H9 (cell line): Measurements from ENCODE around the gene ARHGAP45. TPM values are rescaled to one million over a fixed set of nuclear protein-coding genes. Genes with fewer than 3 reads are reported as not detected.
A peak's percentile ranks its signal among the peaks of the same experiment; 100 is the strongest.

Experiments used
- DNase-seq: peaks from one replicate; pipeline ENCODE4 v3.0.0-alpha.2; 2017
- H2AFZ ChIP-seq: one replicate; pipeline ENCODE4 v1.6.1; 2013; ENCODE audit warnings: mild to moderate bottlenecking, low read length, control low read depth, moderate library complexity
- H2AK5ac ChIP-seq: 2 replicates; pipeline ENCODE4 v1.6.1; 2013; ENCODE audit warnings: low read length, control low read depth, mixed read lengths; ENCODE audit not compliant: insufficient read length
- H2BK120ac ChIP-seq: one replicate; pipeline ENCODE4 v1.6.1; 2013; ENCODE audit warnings: low read depth, mild to moderate bottlenecking, low read length, control low read depth, inconsistent platforms; ENCODE audit not compliant: poor library complexity, severe bottlenecking
- H2BK12ac ChIP-seq: 2 replicates; pipeline ENCODE4 v1.6.1; 2013; ENCODE audit warnings: low read length, control low read depth, mixed read lengths, low read depth; ENCODE audit not compliant: insufficient read length
- H2BK15ac ChIP-seq: 2 replicates; pipeline ENCODE4 v1.6.1; 2013; ENCODE audit warnings: low read depth, low read length, control low read depth
- H2BK20ac ChIP-seq: one replicate; pipeline ENCODE4 v1.6.1; 2013; ENCODE audit warnings: low read depth, mild to moderate bottlenecking, low read length, control low read depth, inconsistent platforms; ENCODE audit not compliant: poor library complexity, severe bottlenecking
- H2BK5ac ChIP-seq: 2 replicates; pipeline ENCODE4 v1.6.1; 2013; ENCODE audit warnings: low read length, control low read depth, mixed read lengths; ENCODE audit not compliant: insufficient read length
- H3K14ac ChIP-seq: 2 replicates; pipeline ENCODE4 v1.6.1; 2013; ENCODE audit warnings: low read length, control low read depth; ENCODE audit not compliant: insufficient read depth
- H3K18ac ChIP-seq: 2 replicates; pipeline ENCODE4 v1.6.1; 2013; ENCODE audit warnings: low read depth, mild to moderate bottlenecking, mixed read lengths, low read length, control low read depth; ENCODE audit not compliant: insufficient read length
- H3K23ac ChIP-seq: 2 replicates; pipeline ENCODE4 v1.6.1; 2013; ENCODE audit warnings: low read length, control low read depth, mixed read lengths, low read depth; ENCODE audit not compliant: insufficient read length
- H3K23me2 ChIP-seq: 2 replicates; pipeline ENCODE4 v1.6.1; 2013; ENCODE audit warnings: low read depth, mild to moderate bottlenecking, mixed read lengths, low read length, control low read depth; ENCODE audit not compliant: insufficient read length, poor library complexity, severe bottlenecking
- H3K27ac ChIP-seq: 2 replicates; pipeline ENCODE4 v1.5.1; 2013; ENCODE audit warnings: low read length, control low read depth, mixed read lengths, low read depth; ENCODE audit not compliant: insufficient read length
- H3K27me3 ChIP-seq: 2 replicates; pipeline ENCODE4 v1.6.1; 2013; ENCODE audit warnings: low read length, control low read depth, inconsistent platforms; ENCODE audit not compliant: insufficient read depth
- H3K4ac ChIP-seq: 2 replicates; pipeline ENCODE4 v1.6.1; 2013; ENCODE audit warnings: low read depth, mild to moderate bottlenecking, control low read depth, inconsistent platforms, low read length, moderate library complexity
- H3K4me1 ChIP-seq: 2 replicates; pipeline ENCODE4 v1.6.1; 2013; ENCODE audit warnings: low read length, control low read depth, inconsistent platforms; ENCODE audit not compliant: insufficient read depth
- H3K4me2 ChIP-seq: 2 replicates; pipeline ENCODE4 v1.6.1; 2013; ENCODE audit warnings: low read length, control low read depth, mixed read lengths; ENCODE audit not compliant: insufficient read length, insufficient read depth
- H3K56ac ChIP-seq: 2 replicates; pipeline ENCODE4 v1.6.1; 2013; ENCODE audit warnings: low read depth, mild to moderate bottlenecking, mixed read lengths, low read length, control low read depth; ENCODE audit not compliant: insufficient read length
- H3K79me1 ChIP-seq: 2 replicates; pipeline ENCODE4 v1.6.1; 2013; ENCODE audit warnings: low read depth, mild to moderate bottlenecking, moderate library complexity, low read length, control low read depth, inconsistent platforms; ENCODE audit not compliant: insufficient read depth, poor library complexity, severe bottlenecking
- H3K79me2 ChIP-seq: 2 replicates; pipeline ENCODE4 v1.6.1; 2013; ENCODE audit warnings: low read length, control low read depth, inconsistent platforms; ENCODE audit not compliant: insufficient read depth
- H3K9ac ChIP-seq: 2 replicates; pipeline ENCODE4 v1.6.1; 2013; ENCODE audit warnings: low read length, control low read depth, mixed read lengths; ENCODE audit not compliant: insufficient read length; ENCODE audit errors: extremely low read depth
- H3K9me3 ChIP-seq: one replicate; pipeline ENCODE4 v1.6.1; 2013; ENCODE audit warnings: low read depth, low read length, inconsistent platforms; ENCODE audit not compliant: control insufficient read depth
- H3T11ph ChIP-seq: one replicate; pipeline ENCODE4 v1.6.1; 2013; ENCODE audit warnings: mild to moderate bottlenecking, low read length, control low read depth, inconsistent platforms
- H4K20me1 ChIP-seq: one replicate; pipeline ENCODE4 v1.6.1; 2013; ENCODE audit not compliant: control insufficient read depth, insufficient read length, insufficient read depth
- H4K5ac ChIP-seq: 2 replicates; pipeline ENCODE4 v1.6.1; 2013; ENCODE audit warnings: low read depth, mild to moderate bottlenecking, mixed read lengths, low read length, control low read depth; ENCODE audit not compliant: insufficient read length
- H4K8ac ChIP-seq: replicated peaks from 2 replicates; pipeline ENCODE4 v1.6.1; 2013; ENCODE audit warnings: low read length, control low read depth, mixed read lengths, low read depth; ENCODE audit not compliant: insufficient read length
- H4K91ac ChIP-seq: 2 replicates; pipeline ENCODE4 v1.6.1; 2013; ENCODE audit warnings: low read depth, mild to moderate bottlenecking, moderate library complexity, mixed read lengths, low read length, control low read depth; ENCODE audit not compliant: insufficient read length
- H3K27ac Mint-ChIP-seq, 3 experiments: 2 replicates in 2 of 3; 3 replicates in 1 of 3; pipeline ENCODE4 v1.8.0; 2020 to 2021; ENCODE audit warnings: mixed read lengths in 3 of 3, mild to moderate bottlenecking in 1 of 3, moderate library complexity in 1 of 3
- H3K27me3 Mint-ChIP-seq: 2 replicates; pipeline ENCODE4 v1.8.0; 2021; ENCODE audit warnings: low read depth, mild to moderate bottlenecking, moderate library complexity, mixed read lengths
- H3K36me3 Mint-ChIP-seq, 3 experiments: 2 replicates in 2 of 3; 3 replicates in 1 of 3; pipeline ENCODE4 v1.8.0; 2020 to 2021; ENCODE audit warnings: low read depth in 3 of 3, mixed read lengths in 3 of 3; ENCODE audit not compliant: insufficient read depth in 1 of 3
- H3K4me1 Mint-ChIP-seq, 2 experiments: 2 replicates each; pipeline ENCODE4 v1.8.0; 2020; ENCODE audit warnings: mixed read lengths in 2 of 2
- H3K4me3 Mint-ChIP-seq, 2 experiments: 2 replicates in 1 of 2; 3 replicates in 1 of 2; pipeline ENCODE4 v1.8.0; 2020 to 2021; ENCODE audit warnings: mild to moderate bottlenecking in 2 of 2, mixed read lengths in 2 of 2, moderate library complexity in 1 of 2
- H3K9me3 Mint-ChIP-seq, 2 experiments: 2 replicates in 1 of 2; 3 replicates in 1 of 2; pipeline ENCODE4 v1.8.0; 2020; ENCODE audit warnings: mild to moderate bottlenecking in 2 of 2, mixed read lengths in 2 of 2, moderate library complexity in 1 of 2
- WGBS: extraction: QIAGEN DNeasy Blood & Tissue Kit; methylation state at CpG from one replicate; pipeline ENCODE4 v1.1.7; 2013; ENCODE audit warnings: missing lambda C conversion rate, low lambda C conversion rate, mixed read lengths; ENCODE audit not compliant: insufficient read length; ENCODE audit errors: extremely low coverage; 5-methylcytosine and 5-hydroxymethylcytosine counted together
- total RNA-seq: library from RNA; stranded (reverse); gene quantifications from 2 replicates; pipeline ENCODE4 v1.2.1, GENCODE V29; 2021
- TF ChIP-seq, protein P1 (sequence below): fragments of 200-600 bp; sonication (generic); conservative IDR thresholded peaks from 3 replicates; pipeline ENCODE4 v1.8.0; 2021; ENCODE audit warnings: antibody characterized with exemption, mild to moderate bottlenecking

Gene ARHGAP45
- total RNA-seq, 1 experiment from 2014 or later, result 39.8 TPM

DNA sequence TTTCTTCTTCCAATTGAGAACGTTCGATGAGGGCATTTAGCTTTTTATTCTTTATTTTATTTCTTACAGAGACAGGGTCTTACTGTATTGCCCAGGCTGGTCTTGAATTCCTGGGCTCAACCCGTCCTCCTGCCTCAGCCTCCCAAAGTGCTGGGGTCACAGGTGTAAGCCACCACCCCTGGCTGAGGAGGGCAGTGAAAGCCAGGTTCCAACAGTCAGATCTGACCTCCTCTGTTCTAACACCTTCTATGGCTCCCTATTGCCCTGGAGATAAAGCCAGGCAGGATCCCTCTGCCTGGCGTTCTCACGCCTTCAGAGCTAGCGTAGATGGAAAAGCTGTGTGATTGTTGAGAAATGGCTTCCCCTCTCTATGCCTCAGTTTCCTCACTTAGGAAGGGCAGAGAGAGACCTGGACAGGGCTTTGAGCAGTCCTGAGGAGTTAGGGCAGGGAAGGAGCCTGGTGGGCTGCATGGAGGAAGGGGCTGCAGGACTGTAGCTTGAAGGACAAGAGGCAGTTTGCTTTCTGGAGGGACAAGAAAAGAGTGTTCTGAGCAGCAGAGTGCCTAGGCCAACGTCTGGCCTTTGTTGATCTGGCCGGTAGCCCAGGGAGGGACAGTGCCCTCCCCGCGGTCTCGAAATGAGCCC, 5.5 kb downstream of the ARHGAP45 start:
- no peak overlapping the region for H2BK12ac ChIP-seq
- no peak overlapping the region for H3K9ac ChIP-seq
- H2BK15ac ChIP-seq, result no peak overlapping the region
- H3K4me1 ChIP-seq, result no peaks in the 10 kb centered on the region
- no peaks in the 10 kb centered on the region for H3K9me3 Mint-ChIP-seq
- WGBS, result no CpG with 5 or more reads among the region's 11 CpGs
- H3K9me3 ChIP-seq, result no peaks in the 10 kb centered on the region
- H3K27ac ChIP-seq, result no peak overlapping the region
- H3K4me2 ChIP-seq, result no peak overlapping the region
- no peaks in the 10 kb centered on the region for H3K79me2 ChIP-seq
- peaks cover 4 to 9% of the 10 kb centered on the region in 2 experiments; a peak in 3 of 4 replicates for H3K4me1 Mint-ChIP-seq
- H3K27me3 Mint-ChIP-seq, result peaks cover 39% of the 10 kb centered on the region
- no peak overlapping the region for H2BK20ac ChIP-seq
- no peak for DNase-seq
- no peak overlapping the region for H2BK5ac ChIP-seq
- TF ChIP-seq, protein P1, sequence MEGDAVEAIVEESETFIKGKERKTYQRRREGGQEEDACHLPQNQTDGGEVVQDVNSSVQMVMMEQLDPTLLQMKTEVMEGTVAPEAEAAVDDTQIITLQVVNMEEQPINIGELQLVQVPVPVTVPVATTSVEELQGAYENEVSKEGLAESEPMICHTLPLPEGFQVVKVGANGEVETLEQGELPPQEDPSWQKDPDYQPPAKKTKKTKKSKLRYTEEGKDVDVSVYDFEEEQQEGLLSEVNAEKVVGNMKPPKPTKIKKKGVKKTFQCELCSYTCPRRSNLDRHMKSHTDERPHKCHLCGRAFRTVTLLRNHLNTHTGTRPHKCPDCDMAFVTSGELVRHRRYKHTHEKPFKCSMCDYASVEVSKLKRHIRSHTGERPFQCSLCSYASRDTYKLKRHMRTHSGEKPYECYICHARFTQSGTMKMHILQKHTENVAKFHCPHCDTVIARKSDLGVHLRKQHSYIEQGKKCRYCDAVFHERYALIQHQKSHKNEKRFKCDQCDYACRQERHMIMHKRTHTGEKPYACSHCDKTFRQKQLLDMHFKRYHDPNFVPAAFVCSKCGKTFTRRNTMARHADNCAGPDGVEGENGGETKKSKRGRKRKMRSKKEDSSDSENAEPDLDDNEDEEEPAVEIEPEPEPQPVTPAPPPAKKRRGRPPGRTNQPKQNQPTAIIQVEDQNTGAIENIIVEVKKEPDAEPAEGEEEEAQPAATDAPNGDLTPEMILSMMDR, result no peak
- H3K14ac ChIP-seq, result no peak overlapping the region
- H2AK5ac ChIP-seq, result no peak overlapping the region
- peaks cover 7% of the 10 kb centered on the region for H3K23me2 ChIP-seq
- H3K23ac ChIP-seq, result no peak overlapping the region
- peak overlapping the region in 1 of 2 experiments; percentile 83; a peak in 3 of 5 replicates for H3K4me3 Mint-ChIP-seq
- no peak overlapping the region for H3K27ac Mint-ChIP-seq
- H3K79me1 ChIP-seq, result no peaks in the 10 kb centered on the region
- no peak overlapping the region for H4K5ac ChIP-seq
- H3K56ac ChIP-seq, result no peak overlapping the region
- H4K20me1 ChIP-seq, result no peaks in the 10 kb centered on the region
- no peak overlapping the region for H3T11ph ChIP-seq
- no peak overlapping the region for H4K8ac ChIP-seq
- H3K36me3 Mint-ChIP-seq, result peaks cover 9 to 29% (median 22%) of the 10 kb centered on the region in 3 experiments
- no peak overlapping the region for H2AFZ ChIP-seq
- no peak overlapping the region for H4K91ac ChIP-seq
- H3K18ac ChIP-seq, result no peak overlapping the region
- no peaks in the 10 kb centered on the region; the same call in 1 of the 2 replicates for H3K27me3 ChIP-seq
- H2BK120ac ChIP-seq, result no peak overlapping the region
- H3K4ac ChIP-seq, result no peak overlapping the region
